BLaER1 (cell line): ENCODE measurements around the gene FAM171A1.
A peak's percentile ranks its signal among the peaks of the same experiment; 100 is the strongest.

Source experiments
- H3K27ac ChIP-seq: shearing (Covaris generic); formaldehyde crosslinking; 2 replicates; pipeline ENCODE4 v1.8.1; 2022
- H3K27me3 ChIP-seq: shearing (Covaris generic); formaldehyde crosslinking; 2 replicates; pipeline ENCODE4 v1.8.1; 2022
- H3K36me3 ChIP-seq: shearing (Covaris generic); formaldehyde crosslinking; 2 replicates; pipeline ENCODE4 v1.8.1; 2022
- H3K4me1 ChIP-seq: shearing (Covaris generic); formaldehyde crosslinking; 2 replicates; pipeline ENCODE4 v1.8.1; 2022
- H3K4me2 ChIP-seq: shearing (Covaris generic); formaldehyde crosslinking; 2 replicates; pipeline ENCODE4 v1.8.1; 2022
- H3K4me3 ChIP-seq: shearing (Covaris generic); formaldehyde crosslinking; 2 replicates; pipeline ENCODE4 v1.8.1; 2022
- H3K9ac ChIP-seq: shearing (Covaris generic); formaldehyde crosslinking; 2 replicates; pipeline ENCODE4 v1.8.1; 2022
- H3K9me3 ChIP-seq: shearing (Covaris generic); formaldehyde crosslinking; 2 replicates; pipeline ENCODE4 v1.8.1; 2022
- H4K20me1 ChIP-seq: shearing (Covaris generic); formaldehyde crosslinking; 2 replicates; pipeline ENCODE4 v1.8.1; 2022
- Cebpa-rat ChIP-seq: shearing (Covaris generic); IDR thresholded peaks from 2 replicates; pipeline ENCODE4 v1.8.1; 2022

FAM171A1 gene

DNA sequence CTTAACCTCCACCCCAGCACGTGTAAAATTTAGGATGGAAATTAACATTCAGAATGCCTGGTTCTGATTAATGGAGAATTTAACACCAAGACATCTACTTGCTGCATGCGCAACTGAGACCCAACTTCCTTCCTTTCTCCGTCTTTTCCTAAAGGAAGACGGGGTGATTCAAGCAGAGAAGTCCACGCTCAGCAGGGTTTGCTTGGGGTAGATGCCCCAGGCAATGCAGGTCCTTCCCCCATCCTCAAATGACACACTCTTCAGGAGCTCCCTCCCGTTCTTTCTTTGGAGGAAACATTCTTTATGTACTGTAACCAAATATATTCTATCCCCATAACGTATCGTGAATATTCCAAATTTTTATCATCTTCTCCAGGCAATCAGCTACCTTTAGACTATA is 47.0 kb downstream of the FAM171A1 start:
- Histone ChIP-seq H3K27me3 (no peaks in the 10 kb centered on the region), H4K20me1 (peaks cover 56% of the 10 kb centered on the region), H3K9ac (no peak overlapping the region), H3K36me3 (peaks cover 22% of the 10 kb centered on the region), H3K9me3 (peaks cover 10% of the 10 kb centered on the region; the same call in 1 of the 2 replicates), H3K4me2 (no peak overlapping the region), H3K4me3 (no peak overlapping the region), H3K27ac (no peak overlapping the region), H3K4me1 (peaks cover 29% of the 10 kb centered on the region)
- TF ChIP-seq Cebpa-rat: no peak

DNA sequence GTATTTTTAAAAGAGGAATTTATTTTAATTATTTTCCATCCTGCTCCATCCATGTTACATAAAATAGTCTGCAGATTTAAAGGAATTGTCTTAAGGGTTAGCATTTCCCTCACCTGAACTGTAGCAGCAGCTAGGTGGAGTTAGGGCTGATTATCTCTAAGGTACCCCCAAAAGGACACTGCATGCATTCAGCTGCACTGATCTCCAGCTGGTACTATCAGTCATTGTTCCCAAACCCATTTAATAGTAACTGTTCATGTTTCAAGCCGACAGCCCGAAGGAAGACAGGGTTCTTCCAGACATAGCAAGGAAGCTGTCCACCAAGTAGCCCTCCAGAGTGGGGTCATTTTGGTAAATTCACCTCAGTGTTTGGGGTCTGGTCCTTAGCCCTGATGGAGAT is 48.7 kb downstream of the FAM171A1 start:
- no peak overlapping the region for H3K9ac ChIP-seq
- no peak overlapping the region for H3K4me3 ChIP-seq
- no peak overlapping the region for H3K27ac ChIP-seq
- H3K9me3 ChIP-seq: peaks cover 10% of the 10 kb centered on the region; the same call in 1 of the 2 replicates
- no peaks in the 10 kb centered on the region for H3K27me3 ChIP-seq
- H3K36me3 ChIP-seq: peaks cover 27% of the 10 kb centered on the region
- no peak for TF ChIP-seq Cebpa-rat
- H3K4me2 ChIP-seq: no peak overlapping the region
- peaks cover 58% of the 10 kb centered on the region for H4K20me1 ChIP-seq
- H3K4me1 ChIP-seq: peaks cover 29% of the 10 kb centered on the region

DNA sequence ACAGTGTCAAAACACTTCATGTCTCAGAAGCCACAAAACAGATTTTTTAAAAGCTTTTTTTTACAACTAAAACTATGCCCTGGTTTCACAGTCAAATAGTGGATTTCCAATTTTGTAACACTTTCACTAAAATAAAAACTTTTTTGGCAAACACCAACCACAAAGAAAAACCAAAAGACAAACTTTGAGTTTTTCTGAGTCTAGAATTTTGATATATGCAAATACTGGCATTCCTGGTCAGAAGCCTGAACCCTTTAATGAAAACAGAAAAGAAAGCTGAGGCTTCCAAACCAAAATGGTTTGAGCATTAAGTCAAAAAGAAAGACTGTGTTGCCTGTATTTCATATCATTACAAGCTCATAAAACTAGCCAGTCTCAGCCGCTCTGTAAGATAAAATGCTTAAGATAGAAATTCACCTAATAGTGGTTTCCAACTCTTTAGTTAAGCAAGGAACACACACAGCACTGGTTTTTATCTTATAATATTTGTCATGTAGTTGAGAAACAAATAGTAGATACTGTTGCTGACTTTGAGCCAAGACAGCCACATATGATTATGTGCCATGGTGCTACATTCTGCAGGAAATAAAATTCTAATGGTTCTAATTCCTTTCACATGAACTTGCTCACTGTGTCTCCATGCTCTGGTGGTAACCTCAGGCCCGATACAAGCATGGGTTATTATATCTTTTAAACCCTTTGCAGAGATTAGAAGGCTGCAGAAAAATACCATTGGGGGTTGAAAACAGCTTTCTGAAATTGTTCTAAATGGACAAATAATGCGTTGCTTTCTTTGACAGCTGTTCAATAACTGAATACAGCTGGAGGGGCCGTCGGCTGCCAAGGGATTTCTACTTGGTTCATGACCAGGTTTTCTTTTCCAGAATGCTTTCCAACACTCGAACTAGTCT is 49.4 kb downstream of the FAM171A1 start:
- Histone ChIP-seq H3K4me3 (no peak overlapping the region), H3K4me2 (no peak overlapping the region), H3K27me3 (no peaks in the 10 kb centered on the region), H3K36me3 (peaks cover 25% of the 10 kb centered on the region), H3K9me3 (peaks cover 10% of the 10 kb centered on the region; the same call in 1 of the 2 replicates), H4K20me1 (peaks cover 58% of the 10 kb centered on the region), H3K4me1 (peaks cover 22% of the 10 kb centered on the region), H3K9ac (no peak overlapping the region), H3K27ac (no peak overlapping the region)
- no peak for TF ChIP-seq Cebpa-rat

DNA sequence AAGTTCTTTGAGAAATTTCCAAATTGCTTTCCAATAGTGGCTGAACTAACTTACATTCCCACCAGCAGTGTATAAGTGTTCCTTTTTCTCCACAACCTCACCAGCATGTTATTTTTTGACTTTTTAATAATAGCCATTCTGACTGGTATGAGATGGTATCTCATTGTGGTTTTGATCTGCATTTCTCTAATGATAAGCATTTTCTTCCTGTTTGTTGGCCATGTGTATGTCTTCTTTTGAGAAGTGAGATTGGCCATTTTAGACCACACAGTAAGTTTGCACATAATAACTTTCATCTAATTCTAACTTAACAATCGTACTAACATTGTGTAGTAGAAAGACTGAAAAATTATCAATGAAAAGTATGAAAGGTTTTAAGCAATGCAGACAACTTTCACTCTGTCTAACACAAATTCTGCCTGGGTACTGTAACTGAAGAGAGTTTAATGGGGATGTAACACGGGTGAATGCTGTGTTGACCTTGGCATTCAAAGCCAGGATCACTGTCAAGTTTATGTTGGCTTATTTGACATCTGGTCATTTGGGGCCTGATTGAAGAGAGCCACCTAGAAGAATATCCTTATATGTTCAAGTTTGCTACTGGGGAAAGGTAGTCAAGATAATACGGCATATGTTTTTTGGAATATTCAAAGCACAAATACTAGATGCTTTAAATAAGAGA is 50.4 kb downstream of the FAM171A1 start:
- Histone ChIP-seq H3K9me3 (peaks cover 5% of the 10 kb centered on the region; the same call in 1 of the 2 replicates), H3K36me3 (peaks cover 26% of the 10 kb centered on the region), H3K27me3 (no peaks in the 10 kb centered on the region), H4K20me1 (peaks cover 59% of the 10 kb centered on the region), H3K27ac (no peak overlapping the region), H3K4me3 (no peak overlapping the region), H3K4me2 (no peak overlapping the region), H3K4me1 (peaks cover 18% of the 10 kb centered on the region), H3K9ac (no peak overlapping the region)
- no peak for TF ChIP-seq Cebpa-rat

DNA sequence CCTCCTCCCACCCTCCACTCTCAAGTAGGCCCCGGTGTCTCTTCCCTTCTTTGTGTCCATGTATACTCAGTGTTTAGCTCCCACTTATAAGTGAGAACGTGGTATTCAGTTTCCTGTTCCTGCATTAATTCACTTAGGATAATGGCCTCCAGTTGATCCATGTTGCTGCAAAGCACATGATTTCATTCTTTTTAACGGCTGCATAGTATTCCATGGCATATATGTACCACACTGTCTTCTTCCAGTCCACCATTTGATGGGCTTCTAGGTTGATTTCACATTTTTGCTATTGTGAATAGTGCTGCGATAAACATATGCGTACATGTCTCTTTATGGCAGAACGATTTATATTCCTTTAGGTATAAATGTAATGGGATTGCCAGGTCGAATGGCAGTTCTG is 51.0 kb downstream of the FAM171A1 start:
- no peak overlapping the region for H3K9ac ChIP-seq
- peaks cover 12% of the 10 kb centered on the region for H3K4me1 ChIP-seq
- H3K27me3 ChIP-seq: no peaks in the 10 kb centered on the region
- H3K4me3 ChIP-seq: no peak overlapping the region
- H3K9me3 ChIP-seq: peaks cover 5% of the 10 kb centered on the region; the same call in 1 of the 2 replicates
- no peak overlapping the region for H3K27ac ChIP-seq
- H3K36me3 ChIP-seq: peaks cover 32% of the 10 kb centered on the region
- peaks cover 59% of the 10 kb centered on the region for H4K20me1 ChIP-seq
- no peak overlapping the region for H3K4me2 ChIP-seq
- no peak for TF ChIP-seq Cebpa-rat

DNA sequence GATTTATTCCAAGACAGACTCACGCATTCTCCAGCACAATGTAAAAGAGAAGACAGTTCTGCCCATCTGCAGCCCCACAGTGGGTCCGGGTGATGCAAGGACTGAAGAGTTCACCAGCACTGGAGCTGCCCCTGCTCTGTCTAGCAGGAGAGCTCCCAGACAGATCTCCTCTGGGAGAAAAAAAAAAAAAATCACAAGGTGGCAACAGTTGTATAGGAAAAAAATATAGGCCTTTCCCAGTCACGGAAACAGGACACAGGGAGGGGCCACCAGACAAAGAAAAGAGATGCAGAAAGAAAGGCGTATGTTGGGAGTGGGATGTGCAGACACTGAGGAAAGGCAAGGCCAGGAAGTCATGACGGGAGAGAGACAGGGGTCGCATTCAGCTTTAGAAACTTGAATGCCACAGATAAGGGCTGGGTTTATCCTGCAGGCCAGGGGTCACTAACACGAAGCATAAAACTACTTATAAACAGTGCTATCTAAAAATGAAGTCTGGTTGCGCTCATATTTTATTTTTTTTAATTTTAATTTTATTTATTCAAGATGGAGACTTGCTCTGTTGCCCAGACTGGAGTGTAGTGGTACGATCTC is 54.1 kb downstream of the FAM171A1 start:
- Histone ChIP-seq H3K27me3 (no peaks in the 10 kb centered on the region), H3K9ac (no peak overlapping the region), H3K27ac (no peak overlapping the region), H3K4me3 (no peak overlapping the region), H3K4me2 (no peak overlapping the region), H3K36me3 (peaks cover 48% of the 10 kb centered on the region), H3K9me3 (peaks cover 5% of the 10 kb centered on the region; the same call in 1 of the 2 replicates), H3K4me1 (peaks cover 15% of the 10 kb centered on the region), H4K20me1 (peaks cover 41% of the 10 kb centered on the region)
- TF ChIP-seq Cebpa-rat: no peak

DNA sequence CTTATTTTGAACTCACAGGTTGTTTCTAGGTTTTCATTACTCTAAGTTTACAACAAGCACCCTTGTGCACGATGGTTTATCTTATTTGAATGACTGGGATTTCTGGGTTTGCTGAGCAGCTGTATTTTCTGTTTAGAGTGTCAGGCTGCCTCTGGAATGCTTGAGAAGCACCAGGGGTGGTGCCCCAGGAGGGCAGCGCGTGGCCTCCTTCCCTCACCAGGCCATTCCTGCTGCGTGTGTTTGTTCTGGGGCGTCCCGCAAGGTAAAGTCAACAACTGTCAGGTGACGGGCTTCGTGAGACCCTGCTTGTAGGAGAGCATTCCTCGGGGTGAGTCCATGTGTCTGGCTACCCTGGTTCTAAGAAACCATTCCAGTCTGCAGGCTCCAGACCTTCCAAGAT is 54.9 kb downstream of the FAM171A1 start:
- H3K4me1 ChIP-seq: peaks cover 16% of the 10 kb centered on the region
- H3K27me3 ChIP-seq: no peaks in the 10 kb centered on the region
- no peak overlapping the region for H3K4me2 ChIP-seq
- no peak overlapping the region for H3K4me3 ChIP-seq
- peaks cover 5% of the 10 kb centered on the region; the same call in 1 of the 2 replicates for H3K9me3 ChIP-seq
- no peak overlapping the region for H3K9ac ChIP-seq
- peaks cover 40% of the 10 kb centered on the region for H4K20me1 ChIP-seq
- H3K27ac ChIP-seq: no peak overlapping the region
- peaks cover 48% of the 10 kb centered on the region for H3K36me3 ChIP-seq
- no peak for TF ChIP-seq Cebpa-rat

DNA sequence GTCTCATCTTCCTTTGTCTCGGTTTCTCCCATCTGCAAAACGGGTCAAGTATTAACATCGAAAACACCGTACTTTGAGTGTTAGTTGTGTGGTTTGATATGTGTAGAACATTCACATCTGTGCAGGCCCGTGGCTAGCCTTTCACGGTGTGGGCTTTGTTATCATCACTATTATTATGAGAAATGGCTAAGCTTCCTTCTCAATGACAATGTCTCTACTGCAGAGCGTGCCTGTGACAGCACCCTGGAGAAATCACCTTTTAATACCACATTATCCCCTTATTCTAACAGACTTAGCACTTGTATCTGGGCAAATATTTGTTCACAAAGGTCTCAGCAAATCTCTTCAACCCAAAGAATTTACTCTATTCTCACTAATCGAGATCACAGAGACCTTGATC is 55.8 kb downstream of the FAM171A1 start:
- Histone ChIP-seq H3K36me3 (peaks cover 55% of the 10 kb centered on the region), H3K4me3 (no peak overlapping the region), H3K4me2 (no peak overlapping the region), H3K4me1 (peaks cover 23% of the 10 kb centered on the region), H4K20me1 (peaks cover 49% of the 10 kb centered on the region), H3K27ac (no peak overlapping the region), H3K9me3 (peaks cover 4% of the 10 kb centered on the region; the same call in 1 of the 2 replicates), H3K27me3 (no peaks in the 10 kb centered on the region), H3K9ac (no peak overlapping the region)
- no peak for TF ChIP-seq Cebpa-rat

DNA sequence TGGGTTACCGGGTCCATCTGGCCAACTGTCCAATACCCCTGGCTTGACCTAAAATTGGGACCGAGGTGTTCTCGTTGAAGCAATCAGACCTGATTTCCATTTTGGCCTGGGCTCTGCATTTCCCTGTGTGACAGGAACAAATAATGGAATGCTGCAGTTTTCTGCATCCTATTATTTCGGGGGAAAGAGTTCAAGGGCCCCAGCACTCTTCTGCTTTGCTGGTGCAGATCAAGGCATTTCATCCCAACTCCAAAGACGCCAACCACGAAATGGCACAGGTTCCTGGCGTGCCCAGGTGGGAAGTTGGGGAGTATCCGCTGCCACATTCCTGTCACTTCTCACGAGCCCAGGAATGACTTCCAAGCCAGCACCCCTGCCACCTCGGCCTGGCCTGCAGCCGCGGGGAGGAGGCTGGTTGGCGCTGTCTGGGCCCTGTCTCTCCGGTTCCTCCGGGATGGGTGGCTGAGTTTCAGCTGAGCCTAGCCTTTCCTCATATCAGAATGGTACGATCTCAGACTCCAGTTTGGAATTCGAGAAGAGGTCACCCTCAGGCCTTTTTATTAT is 56.5 kb downstream of the FAM171A1 start:
- Histone ChIP-seq H3K36me3 (peaks cover 55% of the 10 kb centered on the region), H3K9ac (no peak overlapping the region), H3K4me3 (no peak overlapping the region), H3K9me3 (no peaks in the 10 kb centered on the region), H3K4me1 (peaks cover 23% of the 10 kb centered on the region), H4K20me1 (peaks cover 49% of the 10 kb centered on the region), H3K4me2 (0 out of 2 replicates have a peak overlapping the region, but pooled peaks have one; percentile 18), H3K27me3 (no peaks in the 10 kb centered on the region), H3K27ac (no peak overlapping the region)
- TF ChIP-seq Cebpa-rat: no peak
